SU-DHL-6 (cell line): ENCODE results near the gene ASPRV1.

Experiments
- EZH2phosphoT487 ChIP-seq: fragments of 200-600 bp; sonication (generic), shearing (Covaris generic); conservative IDR thresholded peaks from 2 replicates; pipeline ENCODE4 v1.6.1; 2018; ENCODE audit warnings: mild to moderate bottlenecking, antibody characterized with exemption, low read length, moderate library complexity, mixed read lengths
- TF ChIP-seq, protein P1 (sequence below): fragments of 200-600 bp; sonication (generic); IDR thresholded peaks from one replicate; pipeline ENCODE4 v1.5.1; 2017; ENCODE audit warnings: antibody characterized with exemption, mild to moderate bottlenecking, low read length, moderate library complexity; ENCODE audit not compliant: insufficient read depth, poor library complexity, severe bottlenecking

DNA sequence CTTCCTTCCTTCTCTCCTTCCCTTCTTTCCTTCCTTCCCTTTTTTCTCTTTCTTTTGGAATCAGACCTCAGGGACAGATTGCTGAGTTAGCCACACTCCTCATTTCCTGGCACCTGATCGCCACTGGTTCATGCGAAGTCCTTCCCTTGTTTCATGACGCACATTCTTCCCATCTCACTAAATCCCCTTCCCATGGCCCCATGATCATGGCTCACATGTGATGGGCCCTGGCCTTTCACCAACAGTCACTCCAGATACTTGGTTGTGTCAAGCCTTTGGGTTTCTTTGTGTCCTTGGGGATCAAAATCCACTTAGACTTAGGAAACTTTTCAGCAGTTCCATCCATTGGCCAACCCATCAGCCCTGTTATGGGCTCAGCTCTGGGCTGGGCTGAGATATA is 23.8 kb upstream of the ASPRV1 start:
- TF ChIP-seq EZH2phosphoT487, result no peak
- TF ChIP-seq, protein P1, sequence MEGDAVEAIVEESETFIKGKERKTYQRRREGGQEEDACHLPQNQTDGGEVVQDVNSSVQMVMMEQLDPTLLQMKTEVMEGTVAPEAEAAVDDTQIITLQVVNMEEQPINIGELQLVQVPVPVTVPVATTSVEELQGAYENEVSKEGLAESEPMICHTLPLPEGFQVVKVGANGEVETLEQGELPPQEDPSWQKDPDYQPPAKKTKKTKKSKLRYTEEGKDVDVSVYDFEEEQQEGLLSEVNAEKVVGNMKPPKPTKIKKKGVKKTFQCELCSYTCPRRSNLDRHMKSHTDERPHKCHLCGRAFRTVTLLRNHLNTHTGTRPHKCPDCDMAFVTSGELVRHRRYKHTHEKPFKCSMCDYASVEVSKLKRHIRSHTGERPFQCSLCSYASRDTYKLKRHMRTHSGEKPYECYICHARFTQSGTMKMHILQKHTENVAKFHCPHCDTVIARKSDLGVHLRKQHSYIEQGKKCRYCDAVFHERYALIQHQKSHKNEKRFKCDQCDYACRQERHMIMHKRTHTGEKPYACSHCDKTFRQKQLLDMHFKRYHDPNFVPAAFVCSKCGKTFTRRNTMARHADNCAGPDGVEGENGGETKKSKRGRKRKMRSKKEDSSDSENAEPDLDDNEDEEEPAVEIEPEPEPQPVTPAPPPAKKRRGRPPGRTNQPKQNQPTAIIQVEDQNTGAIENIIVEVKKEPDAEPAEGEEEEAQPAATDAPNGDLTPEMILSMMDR, result no peak
